Cardiac muscle cell (in vitro differentiated cells and primary cell): ENCODE results near the gene PPP1R13L. TPM values are rescaled to one million over a fixed set of nuclear protein-coding genes. Genes with fewer than 3 reads are reported as not detected.

Source experiments
- DNase-seq, 2 donors: peaks; one replicate each; pipeline versions ENCODE4 v3.0.0 to v3.0.0-alpha.2; 2010 to 2017; ENCODE audit warnings: low read depth in 1 of 2, low spot score in 1 of 2
- H3K27ac ChIP-seq: fragments of 200-600 bp; sonication (generic); 2 replicates; pipeline ENCODE4 v1.5.1; 2016
- H3K27me3 ChIP-seq: fragments of 200-600 bp; sonication (generic); 2 replicates; pipeline ENCODE4 v1.6.0; 2016; ENCODE audit warnings: control low read depth
- H3K36me3 ChIP-seq: fragments of 200-600 bp; sonication (generic); 2 replicates; pipeline ENCODE4 v1.5.1; 2016; ENCODE audit warnings: control low read depth
- H3K4me1 ChIP-seq: fragments of 200-600 bp; sonication (generic); 2 replicates; pipeline ENCODE4 v1.8.1; 2017; ENCODE audit warnings: low read depth, mild to moderate bottlenecking, mixed run types
- H3K4me3 ChIP-seq: fragments of 200-600 bp; sonication (generic); 2 replicates; pipeline ENCODE4 v1.5.1; 2016; ENCODE audit warnings: mild to moderate bottlenecking
- H3K9me3 ChIP-seq: fragments of 200-600 bp; sonication (generic); 2 replicates; pipeline ENCODE4 v1.5.1; 2017; ENCODE audit warnings: low read depth, mild to moderate bottlenecking, control low read depth
- polyA plus RNA-seq: library from polyadenylated mRNA; unstranded; fragments of >200 nt; fragmentation: Nextera tagmentation; extraction: Ambion mirVana; gene quantifications from 2 replicates; pipeline ENCODE4 v1.2.1, GENCODE V29; 2016
- total RNA-seq: library from RNA; depleted of rRNA; stranded (reverse); fragments of >200 nt; gene quantifications from 2 replicates; pipeline ENCODE4 v1.2.3, GENCODE V29; 2016
- TF ChIP-seq, protein P1 (sequence below): IDR thresholded peaks from 2 replicates; pipeline ENCODE4 v1.5.1; 2012; ENCODE audit warnings: low read depth, mild to moderate bottlenecking, low read length

PPP1R13L gene
- total and polyA plus RNA-seq, 2 experiments from 2014 or later: 39.5 to 118 TPM

DNA sequence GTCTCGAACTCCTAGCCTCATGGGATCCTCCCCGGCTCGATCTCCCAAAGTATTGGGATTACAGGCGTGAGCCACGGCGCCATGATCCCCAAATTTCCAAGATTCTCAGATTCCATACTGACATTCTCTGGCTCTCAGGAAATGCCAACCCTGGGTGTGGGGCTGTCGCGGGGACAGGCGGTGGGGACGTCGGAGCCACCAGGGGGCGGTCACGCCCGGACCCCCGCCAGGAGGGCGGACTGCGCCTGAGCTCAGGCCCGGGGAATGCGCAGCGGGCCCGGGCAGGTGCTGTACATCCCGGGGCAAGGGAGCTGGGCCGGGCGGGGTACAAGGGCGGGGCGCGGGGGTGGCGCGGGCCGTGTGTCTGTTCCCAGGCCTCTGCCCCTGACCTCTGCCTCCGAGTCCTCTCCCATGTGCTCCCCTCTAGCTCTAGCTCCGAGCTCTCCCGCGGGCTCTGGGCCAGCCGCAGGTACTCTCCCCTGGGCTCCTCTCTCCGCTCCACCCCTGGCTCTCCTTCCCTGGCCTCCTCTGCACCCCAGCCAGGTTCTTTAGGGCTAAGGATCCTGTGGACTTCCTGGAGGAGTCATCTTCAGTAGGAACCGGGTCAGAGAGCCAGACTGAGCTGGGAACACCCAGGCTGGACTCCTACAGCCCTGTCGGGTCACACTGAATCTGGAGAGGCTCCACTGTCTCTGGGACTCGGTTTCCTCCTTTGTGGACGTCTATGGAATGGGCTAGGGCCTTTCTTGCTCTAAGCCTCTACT is 2.4 kb downstream of the PPP1R13L start:
- TF ChIP-seq, protein P1, sequence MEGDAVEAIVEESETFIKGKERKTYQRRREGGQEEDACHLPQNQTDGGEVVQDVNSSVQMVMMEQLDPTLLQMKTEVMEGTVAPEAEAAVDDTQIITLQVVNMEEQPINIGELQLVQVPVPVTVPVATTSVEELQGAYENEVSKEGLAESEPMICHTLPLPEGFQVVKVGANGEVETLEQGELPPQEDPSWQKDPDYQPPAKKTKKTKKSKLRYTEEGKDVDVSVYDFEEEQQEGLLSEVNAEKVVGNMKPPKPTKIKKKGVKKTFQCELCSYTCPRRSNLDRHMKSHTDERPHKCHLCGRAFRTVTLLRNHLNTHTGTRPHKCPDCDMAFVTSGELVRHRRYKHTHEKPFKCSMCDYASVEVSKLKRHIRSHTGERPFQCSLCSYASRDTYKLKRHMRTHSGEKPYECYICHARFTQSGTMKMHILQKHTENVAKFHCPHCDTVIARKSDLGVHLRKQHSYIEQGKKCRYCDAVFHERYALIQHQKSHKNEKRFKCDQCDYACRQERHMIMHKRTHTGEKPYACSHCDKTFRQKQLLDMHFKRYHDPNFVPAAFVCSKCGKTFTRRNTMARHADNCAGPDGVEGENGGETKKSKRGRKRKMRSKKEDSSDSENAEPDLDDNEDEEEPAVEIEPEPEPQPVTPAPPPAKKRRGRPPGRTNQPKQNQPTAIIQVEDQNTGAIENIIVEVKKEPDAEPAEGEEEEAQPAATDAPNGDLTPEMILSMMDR: peak; percentile 53
- Histone ChIP-seq H3K4me1 (peaks cover 21% of the 10 kb centered on the region), H3K27me3 (no peaks in the 10 kb centered on the region), H3K27ac (no peak overlapping the region), H3K9me3 (no peaks in the 10 kb centered on the region), H3K36me3 (no peaks in the 10 kb centered on the region), H3K4me3 (no peak overlapping the region)
- DNase-seq: peak; percentile 34 to 80

DNA sequence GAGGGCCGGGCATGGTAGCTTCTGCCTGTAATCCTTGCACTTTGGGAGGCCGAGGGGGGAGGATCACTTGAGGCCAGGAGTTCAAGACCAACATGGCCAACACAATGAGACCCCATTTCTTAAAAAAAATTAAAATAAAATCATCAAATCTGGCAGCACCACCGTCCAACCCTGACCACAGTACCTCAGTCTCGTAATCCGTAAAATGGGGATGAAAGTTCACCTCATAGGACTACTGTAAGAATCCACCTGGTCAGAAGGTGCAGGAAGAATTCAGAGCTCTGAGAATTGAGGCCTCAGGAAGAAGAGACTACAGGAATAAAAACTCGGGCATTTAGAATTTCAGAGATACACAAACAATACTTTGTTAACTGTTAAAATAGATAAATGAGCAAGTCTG is 3.1 kb downstream of the PPP1R13L start:
- TF ChIP-seq, protein P1: no peak
- no peak overlapping the region for H3K27ac ChIP-seq
- H3K4me3 ChIP-seq: no peak overlapping the region
- DNase-seq: no peak
- peaks cover 21% of the 10 kb centered on the region for H3K4me1 ChIP-seq
- no peaks in the 10 kb centered on the region for H3K36me3 ChIP-seq
- H3K27me3 ChIP-seq: peaks cover 3% of the 10 kb centered on the region
- H3K9me3 ChIP-seq: no peaks in the 10 kb centered on the region

DNA sequence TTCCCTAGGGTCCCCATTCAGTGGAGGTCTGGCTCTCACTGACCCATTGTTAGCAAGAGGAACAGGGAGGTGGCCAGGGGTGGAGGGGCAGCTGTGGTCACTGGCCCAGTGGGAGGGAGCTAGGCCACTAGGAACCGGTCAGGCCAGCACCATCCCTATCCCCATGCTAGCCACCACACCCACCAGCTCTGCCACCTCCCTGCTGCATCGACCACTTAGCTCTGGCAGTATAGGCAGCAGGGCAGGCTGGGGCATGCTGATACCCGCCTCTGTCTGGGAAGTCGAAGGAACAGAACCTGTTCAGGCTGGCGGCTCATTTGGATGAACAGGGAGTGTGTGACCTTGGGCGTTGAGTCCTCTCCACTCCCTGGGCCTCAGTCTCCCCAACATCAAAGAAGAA is 4.7 kb downstream of the PPP1R13L start:
- TF ChIP-seq, protein P1: no peak
- no peak for DNase-seq
- Histone ChIP-seq H3K4me1 (peaks cover 21% of the 10 kb centered on the region), H3K9me3 (no peaks in the 10 kb centered on the region), H3K27me3 (peaks cover 9% of the 10 kb centered on the region), H3K4me3 (no peak overlapping the region), H3K36me3 (no peaks in the 10 kb centered on the region), H3K27ac (no peak overlapping the region)

DNA sequence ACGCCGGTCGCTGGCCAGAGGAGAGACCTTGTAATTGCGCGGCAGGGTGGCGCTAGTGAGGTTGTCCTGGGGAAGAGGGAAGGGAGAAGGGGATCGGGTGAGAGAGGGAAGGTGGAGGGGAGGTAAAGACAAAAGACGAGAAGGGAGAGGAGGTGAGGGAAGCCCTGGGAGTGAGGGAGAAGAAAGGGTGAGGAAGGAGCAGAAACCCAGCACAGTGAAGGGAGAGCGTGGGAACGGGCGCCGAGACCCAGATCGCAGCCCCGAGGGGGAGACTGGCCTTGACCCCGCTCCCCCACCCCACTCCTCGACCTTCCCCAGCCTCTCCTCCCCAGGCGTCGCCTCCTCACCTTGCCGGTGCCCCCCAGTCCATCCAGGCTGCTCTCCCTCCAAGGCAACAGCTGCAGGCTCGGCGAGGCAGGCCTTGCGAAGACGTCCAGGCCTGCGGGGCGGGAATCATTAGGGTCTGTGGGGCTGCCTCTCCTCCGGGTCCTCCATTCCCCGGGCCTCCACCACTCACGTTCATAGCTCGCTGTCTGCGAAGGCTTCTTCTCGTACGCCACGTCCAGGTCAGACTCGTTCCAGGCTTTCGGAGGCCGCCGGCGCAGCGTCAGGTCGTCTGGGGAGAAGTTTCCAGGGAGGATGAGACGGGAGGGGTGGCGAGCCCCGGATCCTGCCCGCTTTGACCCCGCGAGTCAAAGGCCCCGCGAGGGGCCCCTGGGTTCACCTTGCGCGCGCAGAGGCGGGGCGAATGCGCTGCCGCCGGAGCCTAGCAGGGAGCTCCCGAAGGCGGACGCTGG is 8.8 kb downstream of the PPP1R13L start:
- no peaks in the 10 kb centered on the region for H3K36me3 ChIP-seq
- H3K9me3 ChIP-seq: no peaks in the 10 kb centered on the region
- DNase-seq: no peak
- H3K27me3 ChIP-seq: peaks cover 9% of the 10 kb centered on the region
- H3K27ac ChIP-seq: no peak overlapping the region
- peaks cover 7% of the 10 kb centered on the region for H3K4me1 ChIP-seq
- TF ChIP-seq, protein P1: no peak
- H3K4me3 ChIP-seq: no peak overlapping the region

DNA sequence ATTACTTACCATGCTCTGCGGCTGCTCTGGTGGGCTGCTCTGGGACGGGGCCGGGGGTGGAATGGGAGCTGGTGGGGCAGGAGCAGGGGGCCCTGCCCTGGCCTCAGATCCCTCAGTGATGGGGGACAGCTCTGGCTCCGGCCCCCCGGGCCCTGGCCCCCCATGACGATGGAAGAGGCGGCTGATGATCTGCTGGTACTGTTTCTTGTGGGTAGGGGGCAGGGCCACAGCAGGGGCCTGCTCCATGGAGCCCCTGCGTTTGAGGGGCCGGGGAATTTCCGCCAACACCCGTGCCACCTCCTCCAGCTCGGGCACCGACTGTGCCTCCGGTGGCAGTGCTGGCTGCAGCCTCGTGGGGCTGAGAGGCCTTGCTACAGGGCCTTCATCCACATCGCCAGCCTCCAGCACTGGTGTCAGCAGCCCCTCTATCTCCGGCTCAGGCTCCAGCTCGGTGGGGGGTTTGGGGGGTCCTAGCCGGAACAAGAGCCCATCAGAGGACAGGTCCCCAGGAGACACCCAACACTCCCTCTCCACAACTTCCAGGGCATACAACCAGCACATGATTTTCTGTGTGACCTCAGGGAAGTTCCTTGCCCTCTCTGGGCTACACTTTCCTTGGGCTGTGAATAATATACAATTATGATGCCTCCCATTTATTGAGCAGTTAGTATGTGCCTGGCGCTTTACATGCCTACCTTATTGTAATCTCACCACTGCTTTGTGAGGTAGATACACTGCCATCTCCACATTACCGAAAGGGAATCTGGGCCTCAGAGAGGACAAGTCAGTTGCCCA is 12.8 kb downstream of the PPP1R13L start:
- no peak overlapping the region for H3K27ac ChIP-seq
- no peaks in the 10 kb centered on the region for H3K4me1 ChIP-seq
- H3K4me3 ChIP-seq: no peak overlapping the region
- TF ChIP-seq, protein P1: no peak
- H3K9me3 ChIP-seq: no peaks in the 10 kb centered on the region
- DNase-seq: no peak
- H3K36me3 ChIP-seq: no peaks in the 10 kb centered on the region
- H3K27me3 ChIP-seq: peaks cover 8% of the 10 kb centered on the region
